ENCODE data around the gene PHIP. TPM values are rescaled to one million over a fixed set of nuclear protein-coding genes. Genes with fewer than 3 reads are reported as not detected.

Gene PHIP
- 2.4 to 6.2 TPM (median 4.7 TPM) in 5 replicates for total RNA-seq (2022; extraction: Qiagen RNA extraction; ENCODE audit: low read depth)

DNA sequence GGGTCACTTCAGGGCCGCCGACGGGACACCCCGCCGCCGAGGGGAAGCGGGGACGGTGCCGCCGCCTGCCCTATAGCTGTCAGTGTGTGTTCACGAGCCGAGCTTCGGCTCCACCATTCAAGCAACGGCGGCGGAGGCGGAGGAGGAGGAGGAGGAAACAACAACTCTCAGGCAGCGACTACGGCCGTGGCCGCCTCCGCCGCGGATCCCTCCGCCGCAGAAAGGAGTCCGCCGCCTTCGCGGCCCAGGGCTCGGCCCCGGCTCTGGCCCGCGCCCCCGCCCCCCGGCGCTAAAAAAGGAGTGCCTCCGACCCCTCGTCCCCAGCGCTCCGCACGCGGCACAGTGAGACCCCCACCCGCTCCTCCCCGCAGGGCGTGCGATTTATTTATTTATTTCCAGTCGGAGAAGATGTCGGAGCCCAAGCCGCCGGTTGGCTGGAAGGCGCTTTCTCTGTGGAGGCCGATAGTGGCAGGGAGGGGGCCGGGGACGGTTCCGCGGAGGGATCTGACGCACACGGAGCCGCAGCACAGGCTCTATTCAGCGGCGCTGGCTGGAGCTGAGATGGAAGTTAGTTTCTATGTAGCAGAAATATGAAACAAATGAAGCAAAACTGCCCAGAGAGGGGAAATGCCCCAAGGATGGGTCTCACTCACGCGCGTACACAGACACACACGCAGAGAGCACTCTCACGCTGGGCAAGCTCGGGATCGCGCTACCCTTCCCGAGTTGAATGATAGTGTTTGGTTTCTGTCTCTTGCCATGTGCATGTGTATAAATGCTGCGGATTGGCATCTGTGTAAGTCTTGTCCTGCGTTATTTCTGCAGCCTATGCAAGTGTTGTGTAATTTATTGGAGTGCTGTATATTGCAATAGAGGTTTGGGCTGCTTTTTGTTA, at the start of gene PHIP:
PHIP (minus strand) TSS at position 180 of the 895 bp plus-strand sequence. CDS start 186 bp downstream, outside the sequence.

Other genes starting within 250 kb of the PHIP start
- gene IRAK1BP1, start 210.7 kb downstream of the PHIP start, total RNA-seq (2022; extraction: Qiagen RNA extraction; ENCODE audit: low read depth): 0.58 to 1.1 TPM (median 0.73 TPM) in 5 replicates
- gene HMGN3, start 156.4 kb upstream of the PHIP start, total RNA-seq (2022; extraction: Qiagen RNA extraction; ENCODE audit: low read depth): 55.1 to 67.4 TPM (median 59.2 TPM) in 5 replicates